Progenitor cell of endocrine pancreas (in vitro differentiated cells): Measurements from ENCODE around the gene ZYX. TPM values are rescaled to one million over a fixed set of nuclear protein-coding genes. Genes with fewer than 3 reads are reported as not detected.

Experiments
- DNase-seq: peaks from one replicate; pipeline ENCODE4 v3.0.0; 2021; ENCODE audit warnings: low spot score; ENCODE audit not compliant: unreplicated experiment
- H3K27ac Mint-ChIP-seq: 2 replicates; pipeline ENCODE4 v1.8.0; 2021; ENCODE audit warnings: mild to moderate bottlenecking, moderate library complexity, mixed read lengths
- H3K27me3 Mint-ChIP-seq: 2 replicates; pipeline ENCODE4 v1.8.0; 2021; ENCODE audit warnings: mixed read lengths
- H3K36me3 Mint-ChIP-seq: 2 replicates; pipeline ENCODE4 v1.8.0; 2022; ENCODE audit warnings: mixed read lengths; ENCODE audit not compliant: insufficient read depth
- H3K4me1 Mint-ChIP-seq: 2 replicates; pipeline ENCODE4 v1.8.0; 2021; ENCODE audit warnings: low read depth, mixed read lengths
- H3K4me3 Mint-ChIP-seq: 2 replicates; pipeline ENCODE4 v1.8.0; 2021; ENCODE audit warnings: low read depth, mild to moderate bottlenecking, moderate library complexity, mixed read lengths
- H3K9me3 Mint-ChIP-seq: 2 replicates; pipeline ENCODE4 v1.8.0; 2021; ENCODE audit warnings: low read depth, mixed read lengths
- total RNA-seq: library from RNA; stranded (reverse); gene quantifications from 2 replicates; pipeline ENCODE4 v1.2.1, GENCODE V29; 2021
- TF ChIP-seq, protein P1 (sequence below): fragments of 200-600 bp; sonication (generic); IDR thresholded peaks from one replicate; pipeline ENCODE4 v1.5.0; 2021; ENCODE audit warnings: antibody characterized with exemption, mild to moderate bottlenecking; ENCODE audit not compliant: unreplicated experiment

Gene ZYX
- total RNA-seq, 1 donor from 2014 or later, result 69.0 TPM

DNA sequence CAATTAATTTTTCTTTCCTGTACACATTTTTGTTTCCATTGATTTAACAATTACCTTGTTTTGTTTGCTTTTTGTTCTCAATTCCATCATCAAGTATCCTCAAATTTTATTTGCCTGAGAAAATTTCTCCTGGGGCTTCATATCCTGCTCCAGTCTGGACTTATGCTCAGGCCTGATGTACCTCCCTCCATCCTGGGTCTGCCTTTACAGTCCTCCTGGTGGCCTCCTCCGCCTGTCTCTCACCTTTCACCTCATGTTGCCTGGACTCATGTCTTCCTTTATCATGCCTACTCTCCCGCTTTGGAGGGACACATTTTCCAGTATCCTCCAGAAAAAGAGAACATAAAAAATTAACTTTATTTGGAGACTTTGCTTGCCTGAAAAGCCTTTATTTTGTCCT lies 50.0 kb downstream of the ZYX start:
- H3K9me3 Mint-ChIP-seq, result no peaks in the 10 kb centered on the region
- H3K27ac Mint-ChIP-seq, result no peak overlapping the region
- no peak for DNase-seq
- H3K4me3 Mint-ChIP-seq, result no peak overlapping the region
- H3K4me1 Mint-ChIP-seq, result peaks cover 2% of the 10 kb centered on the region
- TF ChIP-seq, protein P1, sequence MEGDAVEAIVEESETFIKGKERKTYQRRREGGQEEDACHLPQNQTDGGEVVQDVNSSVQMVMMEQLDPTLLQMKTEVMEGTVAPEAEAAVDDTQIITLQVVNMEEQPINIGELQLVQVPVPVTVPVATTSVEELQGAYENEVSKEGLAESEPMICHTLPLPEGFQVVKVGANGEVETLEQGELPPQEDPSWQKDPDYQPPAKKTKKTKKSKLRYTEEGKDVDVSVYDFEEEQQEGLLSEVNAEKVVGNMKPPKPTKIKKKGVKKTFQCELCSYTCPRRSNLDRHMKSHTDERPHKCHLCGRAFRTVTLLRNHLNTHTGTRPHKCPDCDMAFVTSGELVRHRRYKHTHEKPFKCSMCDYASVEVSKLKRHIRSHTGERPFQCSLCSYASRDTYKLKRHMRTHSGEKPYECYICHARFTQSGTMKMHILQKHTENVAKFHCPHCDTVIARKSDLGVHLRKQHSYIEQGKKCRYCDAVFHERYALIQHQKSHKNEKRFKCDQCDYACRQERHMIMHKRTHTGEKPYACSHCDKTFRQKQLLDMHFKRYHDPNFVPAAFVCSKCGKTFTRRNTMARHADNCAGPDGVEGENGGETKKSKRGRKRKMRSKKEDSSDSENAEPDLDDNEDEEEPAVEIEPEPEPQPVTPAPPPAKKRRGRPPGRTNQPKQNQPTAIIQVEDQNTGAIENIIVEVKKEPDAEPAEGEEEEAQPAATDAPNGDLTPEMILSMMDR, result no peak
- no peaks in the 10 kb centered on the region for H3K36me3 Mint-ChIP-seq
- no peaks in the 10 kb centered on the region for H3K27me3 Mint-ChIP-seq

DNA sequence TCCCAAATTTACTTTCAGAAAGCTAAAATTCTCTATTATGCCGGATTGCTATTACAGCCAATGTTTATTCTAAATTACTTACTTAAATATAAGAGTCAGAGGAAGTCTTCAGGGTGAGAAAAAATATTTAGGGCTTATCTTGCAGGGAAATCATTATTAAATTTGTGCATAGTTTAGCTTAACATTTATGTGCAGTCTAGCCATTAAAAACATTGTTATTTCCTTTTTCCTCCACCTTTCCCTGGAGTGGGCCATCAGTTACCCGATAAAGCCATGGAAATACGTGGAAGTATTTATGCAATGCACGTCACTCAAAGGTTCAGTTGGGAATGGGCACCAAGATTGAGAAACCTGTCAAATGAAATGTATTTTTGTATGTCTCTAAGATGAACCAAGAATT lies 52.6 kb downstream of the ZYX start:
- TF ChIP-seq, protein P1, result no peak
- no peaks in the 10 kb centered on the region for H3K27me3 Mint-ChIP-seq
- H3K36me3 Mint-ChIP-seq, result no peaks in the 10 kb centered on the region
- no peak overlapping the region for H3K4me3 Mint-ChIP-seq
- peaks cover 6% of the 10 kb centered on the region for H3K4me1 Mint-ChIP-seq
- DNase-seq, result no peak
- H3K27ac Mint-ChIP-seq, result no peak overlapping the region
- H3K9me3 Mint-ChIP-seq, result no peaks in the 10 kb centered on the region

DNA sequence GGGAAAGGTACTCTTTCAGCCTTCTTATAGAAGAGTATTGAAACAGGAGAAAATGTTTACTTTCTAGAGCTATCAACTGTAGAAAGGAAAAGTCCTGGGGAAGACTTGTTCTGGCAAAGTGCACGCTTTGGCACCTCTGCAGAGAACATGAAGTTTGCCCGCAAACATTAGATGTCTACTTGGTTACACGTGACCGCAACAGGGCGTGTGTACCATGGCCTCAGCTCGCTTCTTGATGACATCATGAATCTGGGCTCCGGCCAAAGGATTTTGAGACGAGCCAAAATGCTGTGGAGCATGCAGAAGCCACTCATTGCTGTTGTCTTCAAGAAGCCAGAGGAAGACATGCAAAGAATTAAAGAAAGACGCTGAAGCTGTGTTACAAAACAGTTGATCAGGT lies 53.5 kb downstream of the ZYX start:
- no peak overlapping the region for H3K27ac Mint-ChIP-seq
- H3K9me3 Mint-ChIP-seq, result no peaks in the 10 kb centered on the region
- no peak for DNase-seq
- TF ChIP-seq, protein P1, result no peak
- peaks cover under 1% of the 10 kb centered on the region for H3K27me3 Mint-ChIP-seq
- H3K36me3 Mint-ChIP-seq, result no peaks in the 10 kb centered on the region
- no peak overlapping the region for H3K4me3 Mint-ChIP-seq
- H3K4me1 Mint-ChIP-seq, result peaks cover 6% of the 10 kb centered on the region

DNA sequence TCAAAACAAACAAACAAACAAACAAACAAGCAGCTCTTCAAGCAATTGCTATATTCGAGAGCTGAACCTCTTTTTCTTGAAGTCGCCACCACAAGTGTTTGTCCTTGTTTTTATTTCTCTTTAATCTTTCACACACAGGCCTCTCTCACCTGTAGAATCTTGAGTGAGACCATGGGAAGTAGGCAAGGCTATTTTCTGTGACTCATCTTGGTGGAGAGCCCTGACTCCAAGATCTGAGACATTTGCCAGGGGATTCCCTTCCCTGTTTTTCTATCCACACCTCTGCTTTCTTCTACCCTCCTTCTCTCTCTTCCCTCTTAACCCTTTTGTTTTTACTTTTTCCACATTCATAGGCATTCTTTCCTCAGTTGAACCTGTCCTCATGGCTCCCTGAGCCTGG lies 54.1 kb downstream of the ZYX start:
- H3K27ac Mint-ChIP-seq, result no peak overlapping the region
- H3K4me1 Mint-ChIP-seq, result peaks cover 6% of the 10 kb centered on the region
- peaks cover 3% of the 10 kb centered on the region for H3K27me3 Mint-ChIP-seq
- no peaks in the 10 kb centered on the region for H3K9me3 Mint-ChIP-seq
- no peaks in the 10 kb centered on the region for H3K36me3 Mint-ChIP-seq
- H3K4me3 Mint-ChIP-seq, result no peak overlapping the region
- no peak for DNase-seq
- TF ChIP-seq, protein P1, result no peak

DNA sequence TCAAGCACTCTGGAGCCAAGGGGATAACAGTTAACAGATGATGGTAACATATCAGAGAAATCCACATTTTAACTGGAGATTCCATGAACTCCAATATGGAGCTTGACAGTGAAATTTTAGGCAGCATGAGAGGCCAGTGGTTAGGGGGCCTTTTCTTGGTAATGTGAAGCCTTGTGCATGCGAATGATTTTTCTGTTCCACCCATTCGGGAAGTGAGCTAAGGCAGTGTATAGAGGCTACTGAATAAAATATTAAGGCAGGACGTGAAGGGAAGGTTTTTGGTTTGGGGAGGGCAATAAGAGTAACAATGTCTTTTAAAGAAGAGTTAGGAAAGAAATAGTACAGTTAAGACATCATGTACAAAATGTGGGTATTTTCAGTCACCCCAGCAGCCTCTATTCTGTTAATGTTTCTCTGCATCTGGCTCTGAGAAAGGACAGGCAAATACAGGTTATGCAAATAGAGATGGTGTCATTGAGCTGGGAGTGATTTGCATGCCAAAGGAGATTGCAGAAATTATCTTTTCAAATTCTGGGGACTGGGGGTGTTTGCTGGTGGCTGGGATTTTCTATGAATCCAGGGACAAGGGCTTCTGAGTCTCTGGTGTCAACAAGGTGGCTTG lies 55.3 kb downstream of the ZYX start:
- Mint-ChIP-seq H3K27me3 (peaks cover 3% of the 10 kb centered on the region), H3K9me3 (no peaks in the 10 kb centered on the region), H3K4me3 (no peak overlapping the region), H3K4me1 (peaks cover 4% of the 10 kb centered on the region), H3K36me3 (no peaks in the 10 kb centered on the region), H3K27ac (no peak overlapping the region)
- DNase-seq, result no peak
- TF ChIP-seq, protein P1, result no peak
